Transverse colon (tissue), 4 donors: ENCODE measurements around the gene CXCL3. TPM values are rescaled to one million over a fixed set of nuclear protein-coding genes. Genes with fewer than 3 reads are reported as not detected.
A peak's percentile ranks its signal among the peaks of the same experiment; 100 is the strongest.

ENCODE experiments used
- DNase-seq: peaks from one replicate; pipeline ENCODE4 v3.0.0-alpha.2; 2019
- H3K27ac ChIP-seq, 4 donors: fragments of 200-600 bp; sonication (generic); 2 replicates each; pipeline ENCODE4 v1.5.1; 2016 to 2018; ENCODE audit warnings: inconsistent platforms in 4 of 4
- H3K27me3 ChIP-seq: fragments of 200-600 bp; sonication (generic); 2 replicates; pipeline ENCODE4 v1.5.1; 2017; ENCODE audit warnings: inconsistent platforms
- H3K36me3 ChIP-seq, 4 donors: fragments of 200-600 bp; sonication (generic); 2 replicates each; pipeline ENCODE4 v1.5.1; 2017 to 2019; ENCODE audit warnings: inconsistent platforms in 4 of 4
- H3K4me1 ChIP-seq, 4 donors: fragments of 200-600 bp; sonication (generic); 2 replicates each; pipeline ENCODE4 v1.5.1; 2017 to 2020; ENCODE audit warnings: inconsistent platforms in 4 of 4
- H3K4me3 ChIP-seq, 4 donors: fragments of 200-600 bp; sonication (generic); 1 replicate in 1 of 4; 2 replicates in 3 of 4; pipeline versions ENCODE4 v1.5.1 to v1.6.1; 2017 to 2019; ENCODE audit warnings: inconsistent platforms in 4 of 4
- H3K9me3 ChIP-seq, 2 donors: fragments of 200-600 bp; sonication (generic); 2 replicates each; pipeline ENCODE4 v1.5.1; 2017 to 2019; ENCODE audit warnings: inconsistent platforms in 2 of 2
- CTCF ChIP-seq, 5 experiments: fragments of 200-600 bp in 3 of 5; fragments of 450-650 bp in 2 of 5; sonication (generic) in 3 of 5; IDR thresholded peaks; 1 replicate in 2 of 5; 2 replicates in 3 of 5; pipeline ENCODE4 v1.5.1; 2016 to 2017; ENCODE audit warnings: antibody characterized with exemption in 5 of 5, inconsistent platforms in 3 of 5, mild to moderate bottlenecking in 2 of 5, moderate library complexity in 1 of 5
- EP300 ChIP-seq: sonication (generic); formaldehyde crosslinking; IDR thresholded peaks from one replicate; pipeline ENCODE4 v1.6.1; 2017; ENCODE audit warnings: antibody characterized with exemption, low read depth
- POLR2A ChIP-seq: fragments of 450-650 bp; IDR thresholded peaks from one replicate; pipeline ENCODE4 v1.6.1; 2016; ENCODE audit warnings: antibody characterized with exemption, mild to moderate bottlenecking, moderate library complexity
- POLR2AphosphoS5 ChIP-seq, 3 donors: sonication (generic); formaldehyde crosslinking; IDR thresholded peaks; one replicate each; pipeline ENCODE4 v1.6.1; 2016; ENCODE audit warnings: antibody characterized with exemption in 3 of 3
- WGBS, 2 donors: methylation state at CpG; one replicate each; pipeline ENCODE4 v1.1.5; 2018; ENCODE audit warnings: low coverage in 1 of 2; 5-methylcytosine and 5-hydroxymethylcytosine counted together
- in situ Hi-C, 4 donors: fragments of 200-750 bp; cut with MboI; loops; one replicate each; pipeline versions ENCODE4 v1.15.0 to v1.15.1; 2017; ENCODE audit warnings: low sequenced_read_pairs in 3 of 4, low pct_ligation_motif_present in 1 of 4, low pct_unique_long_range_greater_than_20kb in 1 of 4
- intact Hi-C: fragments of 100-400 bp; cut with DNase I; formaldehyde crosslinking; loops from one replicate; pipeline ENCODE4 v1.15.1; 2023; ENCODE audit warnings: low total_unique reads
- total RNA-seq, 4 donors: library from RNA; depleted of rRNA; stranded (reverse); fragments of >200 nt; gene quantifications; one replicate each; pipeline ENCODE4 v1.1.0, GENCODE V29; 2016

The CXCL3 gene
- total RNA-seq, 4 donors from 2014 or later: 1.8 to 5.2 (median 5.1) TPM

- in situ Hi-C loops (no loop called here), intact Hi-C loops (no loop called here)
- no peak for TF ChIP-seq EP300
- no peak for TF ChIP-seq POLR2AphosphoS5 (IDR thresholded peaks at IDR 0.05)
- no peak for TF ChIP-seq CTCF (IDR thresholded peaks at IDR 0.05)
- no peak for TF ChIP-seq POLR2A
These were observed 19.7 kb upstream of the CXCL3 start for GRCh38 chr4:74058048-74058651.

GRCh38 chr4:74057588-74057987 lies 19.1 kb upstream of the CXCL3 start:
- peaks cover 0 to 8% (median 0%) of the 10 kb centered on the region in 4 donors for H3K4me1 ChIP-seq
- H3K9me3 ChIP-seq: no peaks in the 10 kb centered on the region
- no peak for TF ChIP-seq POLR2A
- no peak for TF ChIP-seq POLR2AphosphoS5 (IDR thresholded peaks at IDR 0.05)
- TF ChIP-seq CTCF (IDR thresholded peaks at IDR 0.05): no peak
- TF ChIP-seq EP300: no peak
- H3K36me3 ChIP-seq: no peaks in the 10 kb centered on the region
- WGBS, 2 donors: 20 to 29% methylated on average over 1 of the region's 1 CpG
- no peaks in the 10 kb centered on the region for H3K27me3 ChIP-seq
- in situ Hi-C loops: no loop called here
- H3K4me3 ChIP-seq: no peak overlapping the region
- intact Hi-C loops: no loop called here
- no peak for DNase-seq
- H3K27ac ChIP-seq: no peak overlapping the region

More at GRCh38 chr4:74058048-74058651, 19.7 kb upstream of the CXCL3 start:
- H3K36me3 ChIP-seq: no peaks in the 10 kb centered on the region
- H3K4me1 ChIP-seq: peaks cover 0 to 14% (median 1%) of the 10 kb centered on the region in 4 donors
- H3K27ac ChIP-seq: no peak overlapping the region
- no peaks in the 10 kb centered on the region for H3K9me3 ChIP-seq
- DNase-seq: no peak
- 87 to 93% methylated on average over 4 of the region's 4 CpGs for WGBS, 2 donors
- H3K4me3 ChIP-seq: no peak overlapping the region
- H3K27me3 ChIP-seq: no peaks in the 10 kb centered on the region

- no peak for TF ChIP-seq CTCF (IDR thresholded peaks at IDR 0.05)
- no peak for TF ChIP-seq EP300
- no peak for TF ChIP-seq POLR2A
- no peak for TF ChIP-seq POLR2AphosphoS5 (IDR thresholded peaks at IDR 0.05)
- DNase-seq: no peak
- H3K9me3 ChIP-seq: no peaks in the 10 kb centered on the region
- H3K27ac ChIP-seq: no peak overlapping the region
- 51 to 67% methylated on average over 4 of the region's 4 CpGs for WGBS, 2 donors
- no peaks in the 10 kb centered on the region for H3K36me3 ChIP-seq
- H3K27me3 ChIP-seq: no peaks in the 10 kb centered on the region
- no peak overlapping the region for H3K4me3 ChIP-seq
- intact Hi-C loops (no loop called here), in situ Hi-C loops (no loop called here)
- H3K4me1 ChIP-seq: peaks cover 0 to 5% (median 0%) of the 10 kb centered on the region in 4 donors
These were observed 18.5 kb upstream of the CXCL3 start for GRCh38 chr4:74056858-74057562.

GRCh38 chr4:74056114-74056857 lies 17.8 kb upstream of the CXCL3 start:
- Histone ChIP-seq H3K4me1 (peaks cover 0 to 5% (median 0%) of the 10 kb centered on the region in 4 donors), H3K27me3 (no peaks in the 10 kb centered on the region), H3K36me3 (no peaks in the 10 kb centered on the region), H3K27ac (no peak overlapping the region), H3K4me3 (no peak overlapping the region), H3K9me3 (no peaks in the 10 kb centered on the region)
- DNase-seq: no peak
- intact Hi-C loops (no loop called here), in situ Hi-C loops (no loop called here)
- 0 to 27% methylated on average over 1 of the region's 1 CpG for WGBS, 2 donors
- TF ChIP-seq CTCF (IDR thresholded peaks at IDR 0.05): peak in 1 of 5 experiments; percentile 3
- TF ChIP-seq EP300: no peak
